Measurements from ENCODE around the gene NLRP11. TPM values are rescaled to one million over a fixed set of nuclear protein-coding genes. Genes with fewer than 3 reads are reported as not detected.

Gene NLRP11
- total RNA-seq, 1 donor from 2014 or later, result not detected

- TF ChIP-seq CTCF (conservative IDR thresholded peaks at IDR 0.05; ENCODE audit: low read depth, low read length), result no peak
- H3K4me3 ChIP-seq (ENCODE audit: low read depth, low read length), result no peak overlapping the region
- DNase-seq (ENCODE audit: low read depth), result no peak
These were observed 78.4 kb downstream of the NLRP11 start for GRCh38 chr19:55753401-55753800.

- TF ChIP-seq CTCF (conservative IDR thresholded peaks at IDR 0.05; ENCODE audit: low read depth, low read length), result no peak
- H3K4me3 ChIP-seq (ENCODE audit: low read depth, low read length), result no peak overlapping the region
- no peak for DNase-seq (ENCODE audit: low read depth)
These were observed 81.1 kb downstream of the NLRP11 start for GRCh38 chr19:55750715-55751114.

GRCh38 chr19:55738302-55738701 is 93.5 kb downstream of the NLRP11 start, which contains the start of gene NLRP9:
NLRP9 (minus strand) TSS chr19:55738402; CDS start chr19:55738374, 28 bp downstream.
- DNase-seq (ENCODE audit: low read depth), result no peak
- no peak within 1 kb of the TSS for H3K4me3 ChIP-seq (ENCODE audit: low read depth, low read length)
- TF ChIP-seq CTCF (conservative IDR thresholded peaks at IDR 0.05; ENCODE audit: low read depth, low read length), result no peak

Other genes starting within 250 kb of the NLRP11 start
- 5.5 and 9.7 TPM in 2 replicates for gene FIZ1, start 232.5 kb downstream of the NLRP11 start, total RNA-seq
- gene ZNF524, start 231.7 kb downstream of the NLRP11 start, total RNA-seq, result 16.4 and 18.0 TPM in 2 replicates
- 3.4 and 6.2 TPM in 2 replicates for gene ZNF865, start 226.4 kb downstream of the NLRP11 start, total RNA-seq
- 0.58 and 4.0 TPM in 2 replicates for gene ZNF784, start 207.4 kb downstream of the NLRP11 start, total RNA-seq
- gene ZNF580, start 191.0 kb downstream of the NLRP11 start, total RNA-seq, result 10.6 and 10.8 TPM in 2 replicates
- 27.2 and 29.2 TPM in 2 replicates for gene ZNF581, start 188.3 kb downstream of the NLRP11 start, total RNA-seq
- gene CCDC106, start 183.8 kb downstream of the NLRP11 start, total RNA-seq, result 10.2 and 17.9 TPM in 2 replicates
- gene U2AF2, start 177.0 kb downstream of the NLRP11 start, total RNA-seq, result 142 and 205 TPM in 2 replicates
- 102 and 151 TPM in 2 replicates for gene EPN1, start 156.8 kb downstream of the NLRP11 start, total RNA-seq
- not detected in 2 replicates for gene NLRP9, start 93.6 kb downstream of the NLRP11 start, total RNA-seq
- not detected in 2 replicates for gene RFPL4A, start 72.9 kb downstream of the NLRP11 start, total RNA-seq
- not detected in 2 replicates for gene RFPL4AL1, start 62.9 kb downstream of the NLRP11 start, total RNA-seq
- gene NLRP4, start 4.5 kb upstream of the NLRP11 start, total RNA-seq, result not detected in 2 replicates
- gene NLRP13, start 100.3 kb upstream of the NLRP11 start, total RNA-seq, result not detected in 2 replicates
- gene NLRP8, start 115.8 kb upstream of the NLRP11 start, total RNA-seq, result not detected in 2 replicates
- gene NLRP5, start 154.8 kb upstream of the NLRP11 start, total RNA-seq, result not detected in 2 replicates

Data from epithelial cell of proximal tubule (primary cell).